HG03135 (cell line): ENCODE measurements around the gene IL12RB1.
"Not testable (repeated sequence)": the region's sequence is repeated elsewhere in the genome, so short reads cannot be mapped to it uniquely, and the experiment has no call there.

ENCODE experiments used
- ATAC-seq: cut with Tn5 transposase; IDR thresholded peaks from one replicate; pipeline ENCODE4 v1.9.1; 2021; ENCODE audit warnings: mild to moderate bottlenecking, moderate library complexity; ENCODE audit not compliant: unreplicated experiment

IL12RB1 gene

GRCh38 chr19:18090545-18091216 lies 3.9 kb upstream of the IL12RB1 start:
- ATAC-seq, result no peak

GRCh38 chr19:18089726-18090125 lies 3.0 kb upstream of the IL12RB1 start:
- ATAC-seq, result no peak

- ATAC-seq, result not testable (repeated sequence)
These were observed 2.4 kb upstream of the IL12RB1 start for GRCh38 chr19:18089096-18089541.

GRCh38 chr19:18085702-18086457 lies 854 bp downstream of the IL12RB1 start:
- ATAC-seq, result no peak

- ATAC-seq, result no peak
These were observed 2.6 kb downstream of the IL12RB1 start for GRCh38 chr19:18083929-18084684.

GRCh38 chr19:18074192-18074591 lies 12.5 kb downstream of the IL12RB1 start:
- ATAC-seq, result no peak

GRCh38 chr19:18073197-18073596 lies 13.5 kb downstream of the IL12RB1 start:
- no peak for ATAC-seq

GRCh38 chr19:18072335-18072734 lies 14.4 kb downstream of the IL12RB1 start:
- ATAC-seq, result no peak

GRCh38 chr19:18070181-18070580 lies 16.6 kb downstream of the IL12RB1 start:
- no peak for ATAC-seq

- no peak for ATAC-seq
These were observed 17.4 kb downstream of the IL12RB1 start for GRCh38 chr19:18069383-18069782.

- no peak for ATAC-seq
These were observed 18.3 kb downstream of the IL12RB1 start for GRCh38 chr19:18068395-18068794.

GRCh38 chr19:18065173-18065495 lies 21.6 kb downstream of the IL12RB1 start:
- no peak for ATAC-seq

GRCh38 chr19:18063463-18063862 lies 23.3 kb downstream of the IL12RB1 start:
- ATAC-seq, result no peak

- ATAC-seq, result no peak
These were observed 24.7 kb downstream of the IL12RB1 start for GRCh38 chr19:18062028-18062427.

- no peak for ATAC-seq
These were observed 26.3 kb downstream of the IL12RB1 start for GRCh38 chr19:18060472-18060871.

GRCh38 chr19:18059902-18060301 lies 26.8 kb downstream of the IL12RB1 start:
- ATAC-seq, result no peak

- no peak for ATAC-seq
These were observed 27.4 kb downstream of the IL12RB1 start for GRCh38 chr19:18059297-18059696.

GRCh38 chr19:18058208-18059009 lies 28.3 kb downstream of the IL12RB1 start:
- ATAC-seq, result no peak

- no peak for ATAC-seq
These were observed 29.2 kb downstream of the IL12RB1 start for GRCh38 chr19:18057557-18057956.

- ATAC-seq, result no peak
These were observed 30.8 kb downstream of the IL12RB1 start for GRCh38 chr19:18055967-18056366.
